ENCODE measurements around the gene RPS15A.
"Not testable (repeated sequence)": the region's sequence is repeated elsewhere in the genome, so short reads cannot be mapped to it uniquely, and the experiment has no call there.

DNA sequence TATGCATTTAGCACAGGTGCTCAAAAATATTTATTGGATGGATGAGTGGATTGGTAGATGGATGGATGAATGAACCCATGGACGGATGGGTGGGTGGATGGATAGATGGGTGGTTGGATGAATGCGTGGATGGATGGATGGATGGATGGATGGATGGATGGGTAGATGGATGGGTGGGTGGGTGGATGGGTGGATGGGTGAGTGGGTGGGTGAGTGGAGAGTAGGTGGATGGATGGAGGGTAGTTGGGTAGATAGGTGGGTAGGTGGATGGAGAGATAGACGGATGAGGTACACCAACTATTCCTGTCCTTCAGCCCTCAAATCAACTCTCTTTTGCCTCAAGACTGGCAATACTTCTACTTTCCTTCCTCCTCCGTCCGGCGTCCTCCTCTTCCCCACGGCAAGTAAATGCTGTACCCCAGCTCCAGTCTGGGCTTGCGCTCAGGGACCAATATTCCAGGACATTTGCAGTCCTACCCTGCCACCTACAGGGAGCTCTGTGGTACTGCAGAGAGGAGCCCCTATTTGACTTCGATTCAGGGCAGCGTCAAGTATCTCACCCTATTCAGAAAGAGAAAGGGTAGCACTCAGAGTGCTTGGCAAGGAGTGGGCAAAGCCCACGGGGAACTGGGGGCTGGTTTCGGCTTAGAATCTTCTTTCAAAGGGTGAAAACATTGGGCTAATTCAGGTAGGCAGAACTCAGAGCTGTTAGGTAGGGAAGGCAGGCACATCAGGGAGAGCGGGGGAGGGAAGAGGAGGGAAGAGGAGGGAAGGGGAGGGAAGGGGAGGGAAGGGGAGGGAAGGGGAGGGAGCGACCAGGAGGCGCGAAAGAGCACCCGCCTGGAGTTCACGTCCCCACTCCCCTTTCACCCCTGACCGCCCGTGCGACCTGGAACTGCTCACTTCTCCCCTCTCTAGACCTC lies 30.3 kb downstream of the RPS15A start:
- TF ChIP-seq, protein P1, sequence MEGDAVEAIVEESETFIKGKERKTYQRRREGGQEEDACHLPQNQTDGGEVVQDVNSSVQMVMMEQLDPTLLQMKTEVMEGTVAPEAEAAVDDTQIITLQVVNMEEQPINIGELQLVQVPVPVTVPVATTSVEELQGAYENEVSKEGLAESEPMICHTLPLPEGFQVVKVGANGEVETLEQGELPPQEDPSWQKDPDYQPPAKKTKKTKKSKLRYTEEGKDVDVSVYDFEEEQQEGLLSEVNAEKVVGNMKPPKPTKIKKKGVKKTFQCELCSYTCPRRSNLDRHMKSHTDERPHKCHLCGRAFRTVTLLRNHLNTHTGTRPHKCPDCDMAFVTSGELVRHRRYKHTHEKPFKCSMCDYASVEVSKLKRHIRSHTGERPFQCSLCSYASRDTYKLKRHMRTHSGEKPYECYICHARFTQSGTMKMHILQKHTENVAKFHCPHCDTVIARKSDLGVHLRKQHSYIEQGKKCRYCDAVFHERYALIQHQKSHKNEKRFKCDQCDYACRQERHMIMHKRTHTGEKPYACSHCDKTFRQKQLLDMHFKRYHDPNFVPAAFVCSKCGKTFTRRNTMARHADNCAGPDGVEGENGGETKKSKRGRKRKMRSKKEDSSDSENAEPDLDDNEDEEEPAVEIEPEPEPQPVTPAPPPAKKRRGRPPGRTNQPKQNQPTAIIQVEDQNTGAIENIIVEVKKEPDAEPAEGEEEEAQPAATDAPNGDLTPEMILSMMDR (conservative IDR thresholded peaks at IDR 0.05 in 1 of 2, IDR thresholded peaks at IDR 0.05 in 1 of 2; ENCODE audit: low read depth in 1 of 2, low read length in 2 of 2): peak; percentile 47 to 50
- not testable (repeated sequence) for TF ChIP-seq EZH2 (IDR thresholded peaks at IDR 0.05; ENCODE audit: low read length, missing control alignments)
